Mammary epithelial cell (primary cell): ENCODE measurements around the gene PDCD10.
A peak's percentile ranks its signal among the peaks of the same experiment; 100 is the strongest.

ENCODE experiments used
- EZH2 ChIP-seq: IDR thresholded peaks from 2 replicates; pipeline ENCODE4 v1.6.1; 2012; ENCODE audit warnings: low read length, inconsistent platforms, borderline replicate concordance
- TF ChIP-seq, protein P1 (sequence below), 2 donors: IDR thresholded peaks in 1 of 2; conservative IDR thresholded peaks in 1 of 2; 2 replicates each; pipeline ENCODE4 v1.5.1; 2011 to 2012; ENCODE audit warnings: inconsistent platforms in 2 of 2, low read length in 2 of 2, mild to moderate bottlenecking in 2 of 2, control low read depth in 1 of 2, low read depth in 1 of 2; ENCODE audit not compliant: insufficient read depth in 1 of 2; ENCODE audit errors: extremely low read depth in 1 of 2

DNA sequence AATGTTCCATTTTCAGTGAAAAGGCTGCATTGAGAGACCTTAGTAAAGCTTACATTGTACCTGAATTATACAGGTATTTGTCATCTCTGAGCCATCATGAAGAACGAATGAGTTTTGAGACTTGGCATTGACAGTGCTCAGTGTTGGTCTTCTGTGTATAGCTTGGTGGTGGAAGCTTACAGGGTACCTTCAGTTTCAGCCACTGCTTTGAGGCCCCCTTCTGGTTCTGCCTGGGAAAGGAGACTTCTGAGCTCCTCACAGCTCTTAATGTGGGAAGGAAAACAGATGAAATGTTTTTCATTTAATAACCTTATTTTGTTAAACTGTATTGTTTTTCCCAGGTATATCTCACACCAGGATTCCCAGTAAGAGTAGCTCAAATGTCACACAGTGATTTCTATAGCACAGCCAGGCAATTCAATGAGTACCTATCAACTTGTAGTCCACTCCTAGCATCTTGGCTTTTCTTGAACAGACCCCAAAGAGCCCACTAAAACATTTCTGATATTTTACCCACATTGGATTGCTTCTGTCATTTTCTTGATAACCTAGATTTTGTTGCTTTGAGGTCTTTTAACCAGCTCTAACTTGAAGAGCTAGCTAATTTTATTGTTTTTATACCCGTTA, 6.4 kb upstream of the PDCD10 start:
- TF ChIP-seq, protein P1, sequence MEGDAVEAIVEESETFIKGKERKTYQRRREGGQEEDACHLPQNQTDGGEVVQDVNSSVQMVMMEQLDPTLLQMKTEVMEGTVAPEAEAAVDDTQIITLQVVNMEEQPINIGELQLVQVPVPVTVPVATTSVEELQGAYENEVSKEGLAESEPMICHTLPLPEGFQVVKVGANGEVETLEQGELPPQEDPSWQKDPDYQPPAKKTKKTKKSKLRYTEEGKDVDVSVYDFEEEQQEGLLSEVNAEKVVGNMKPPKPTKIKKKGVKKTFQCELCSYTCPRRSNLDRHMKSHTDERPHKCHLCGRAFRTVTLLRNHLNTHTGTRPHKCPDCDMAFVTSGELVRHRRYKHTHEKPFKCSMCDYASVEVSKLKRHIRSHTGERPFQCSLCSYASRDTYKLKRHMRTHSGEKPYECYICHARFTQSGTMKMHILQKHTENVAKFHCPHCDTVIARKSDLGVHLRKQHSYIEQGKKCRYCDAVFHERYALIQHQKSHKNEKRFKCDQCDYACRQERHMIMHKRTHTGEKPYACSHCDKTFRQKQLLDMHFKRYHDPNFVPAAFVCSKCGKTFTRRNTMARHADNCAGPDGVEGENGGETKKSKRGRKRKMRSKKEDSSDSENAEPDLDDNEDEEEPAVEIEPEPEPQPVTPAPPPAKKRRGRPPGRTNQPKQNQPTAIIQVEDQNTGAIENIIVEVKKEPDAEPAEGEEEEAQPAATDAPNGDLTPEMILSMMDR (conservative IDR thresholded peaks at IDR 0.05 in 1 of 2, IDR thresholded peaks at IDR 0.05 in 1 of 2; ENCODE audit: extremely low read depth in 1 of 2, insufficient read depth in 1 of 2, low read depth in 1 of 2, low read length in 2 of 2) = peak; percentile 32 to 53
- no peak for TF ChIP-seq EZH2
